Brain pericyte (primary cell): ENCODE results near the gene B3GNT9.
"Not testable (repeated sequence)": the region's sequence is repeated elsewhere in the genome, so short reads cannot be mapped to it uniquely, and the experiment has no call there.

Source experiments
- DNase-seq: peaks from one replicate; pipeline ENCODE4 v3.0.0-alpha.2; 2012; ENCODE audit warnings: low read depth, low spot score

Gene B3GNT9

GRCh38 chr16:67150047-67150832, 558 bp downstream of the B3GNT9 start:
- no peak for DNase-seq

- no peak for DNase-seq
Measured at GRCh38 chr16:67149276-67150046, 1.3 kb downstream of the B3GNT9 start.

GRCh38 chr16:67148656-67149275, 2.0 kb downstream of the B3GNT9 start:
- no peak for DNase-seq

- no peak for DNase-seq
Measured at GRCh38 chr16:67148221-67148620, 2.6 kb downstream of the B3GNT9 start.

- no peak for DNase-seq
Measured at GRCh38 chr16:67147437-67148140, 3.2 kb downstream of the B3GNT9 start.

GRCh38 chr16:67146523-67147357, 4.1 kb downstream of the B3GNT9 start:
- DNase-seq: no peak

- DNase-seq: no peak
Measured at GRCh38 chr16:67145746-67146145, 5.1 kb downstream of the B3GNT9 start.

GRCh38 chr16:67144943-67145342, 5.9 kb downstream of the B3GNT9 start:
- DNase-seq: no peak

GRCh38 chr16:67142342-67142741, 8.5 kb downstream of the B3GNT9 start:
- no peak for DNase-seq

GRCh38 chr16:67141391-67141790, 9.4 kb downstream of the B3GNT9 start:
- DNase-seq: no peak

GRCh38 chr16:67137605-67138004, 13.2 kb downstream of the B3GNT9 start:
- DNase-seq: no peak

- DNase-seq: no peak
Measured at GRCh38 chr16:67129422-67129821, 21.4 kb downstream of the B3GNT9 start.

GRCh38 chr16:67128887-67129286, 21.9 kb downstream of the B3GNT9 start:
- no peak for DNase-seq

- no peak for DNase-seq
Measured at GRCh38 chr16:67128417-67128816, 22.4 kb downstream of the B3GNT9 start.

GRCh38 chr16:67122799-67123198, 28.0 kb downstream of the B3GNT9 start:
- not testable (repeated sequence) for DNase-seq

GRCh38 chr16:67120025-67120424, 30.8 kb downstream of the B3GNT9 start:
- DNase-seq: no peak

GRCh38 chr16:67117716-67118115, 33.1 kb downstream of the B3GNT9 start:
- DNase-seq: no peak

- no peak for DNase-seq
Measured at GRCh38 chr16:67116388-67117311, 34.1 kb downstream of the B3GNT9 start.

GRCh38 chr16:67115639-67116038, 35.2 kb downstream of the B3GNT9 start:
- no peak for DNase-seq

- DNase-seq: no peak
Measured at GRCh38 chr16:67114793-67115192, 36.0 kb downstream of the B3GNT9 start.
